HG02571 (cell line): ENCODE measurements around the gene GALNT2.

Experiments
- ATAC-seq: cut with Tn5 transposase; IDR thresholded peaks from one replicate; pipeline ENCODE4 v1.9.1; 2021; ENCODE audit warnings: mild to moderate bottlenecking, moderate library complexity; ENCODE audit not compliant: unreplicated experiment

GALNT2 gene

GRCh38 chr1:230176326-230176725 is 109.3 kb downstream of the GALNT2 start:
- ATAC-seq, result no peak

DNA sequence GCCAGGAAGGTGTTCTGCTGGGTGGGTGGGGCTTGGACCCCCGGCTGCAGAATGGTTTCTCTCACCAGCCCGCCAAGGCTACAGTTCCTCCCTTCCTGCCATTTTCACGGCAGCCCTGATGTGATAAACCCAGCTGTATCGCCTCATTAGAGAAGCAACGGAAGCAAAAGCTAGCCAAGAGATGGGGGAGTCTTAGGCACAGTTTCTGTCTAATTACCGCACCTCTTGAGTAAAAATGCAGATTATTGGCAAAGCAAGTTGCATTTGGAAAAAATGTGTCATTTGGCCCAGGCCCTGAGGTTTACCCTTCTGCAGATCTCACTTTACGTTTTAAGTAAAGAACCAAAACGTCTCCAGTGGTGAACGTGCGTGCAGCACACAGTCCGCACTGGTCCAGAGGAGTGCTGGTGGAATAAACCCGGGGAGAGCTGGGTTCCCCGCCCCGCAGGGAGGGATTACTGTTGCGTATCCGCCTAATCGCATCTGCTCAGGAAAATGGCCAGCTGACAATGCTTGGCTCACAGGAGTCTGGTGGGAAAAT is 109.9 kb downstream of the GALNT2 start:
- no peak for ATAC-seq

DNA sequence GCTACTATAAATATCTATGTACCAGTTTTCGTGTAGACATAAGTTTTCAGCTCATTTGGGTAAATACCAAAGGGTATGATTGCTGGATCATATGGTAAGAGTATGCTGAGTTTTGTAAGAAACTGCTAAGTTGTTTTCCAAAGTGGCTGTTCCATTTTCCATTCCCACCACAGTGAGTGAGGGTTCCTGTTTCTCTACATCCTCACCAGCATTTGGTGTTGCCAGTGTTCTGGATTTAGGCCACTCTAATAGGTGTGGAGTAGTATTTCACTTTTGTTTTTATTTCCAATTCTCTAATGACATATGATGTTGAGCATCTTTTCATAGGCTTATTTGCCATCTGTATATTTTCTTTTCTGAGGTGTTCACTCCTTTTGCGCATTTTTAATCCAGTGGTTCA is 112.2 kb downstream of the GALNT2 start:
- no peak for ATAC-seq

DNA sequence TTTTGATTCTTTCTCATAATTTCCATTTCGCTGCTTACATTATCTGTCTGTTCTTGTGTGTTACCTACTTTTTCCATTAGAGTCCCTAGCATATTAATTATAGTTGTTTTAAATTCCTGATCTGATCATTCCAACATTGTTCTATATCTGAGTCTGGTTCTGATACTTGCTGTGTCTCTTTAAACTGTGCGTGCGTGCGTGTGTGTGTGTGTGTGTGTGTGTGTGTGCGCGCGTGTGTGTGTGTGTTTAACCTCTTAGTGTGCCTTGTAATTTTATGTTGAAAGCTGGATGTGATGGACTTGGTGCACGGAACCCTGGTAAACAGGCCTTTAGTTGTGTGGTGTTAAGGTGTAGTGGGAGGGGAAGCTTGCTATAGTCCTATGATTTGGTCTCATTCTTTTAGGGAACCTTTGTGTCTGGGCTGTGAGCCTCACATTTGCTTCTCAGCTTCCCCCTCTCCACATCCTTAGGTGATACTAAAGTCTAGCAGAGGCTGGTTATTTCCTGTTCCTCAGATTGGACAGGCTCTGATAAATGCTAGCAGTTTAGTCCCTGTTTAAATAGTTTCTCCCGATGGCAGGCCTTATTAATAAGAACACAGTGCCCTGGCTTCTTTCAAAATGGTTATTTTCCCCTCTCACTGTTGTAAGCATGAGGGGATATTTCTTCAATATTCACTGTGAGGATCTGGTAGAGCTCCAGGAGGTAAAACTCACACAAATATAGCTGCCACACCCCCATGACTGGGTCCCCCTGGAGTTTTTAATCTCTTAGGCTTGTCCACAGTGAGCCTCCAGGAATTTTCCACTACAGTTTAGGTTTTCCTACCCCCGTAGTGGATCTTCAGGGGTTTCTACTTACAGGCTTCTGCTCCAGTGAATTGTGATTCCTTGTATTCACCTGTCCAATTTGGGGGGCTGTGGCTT is 118.3 kb downstream of the GALNT2 start:
- no peak for ATAC-seq

DNA sequence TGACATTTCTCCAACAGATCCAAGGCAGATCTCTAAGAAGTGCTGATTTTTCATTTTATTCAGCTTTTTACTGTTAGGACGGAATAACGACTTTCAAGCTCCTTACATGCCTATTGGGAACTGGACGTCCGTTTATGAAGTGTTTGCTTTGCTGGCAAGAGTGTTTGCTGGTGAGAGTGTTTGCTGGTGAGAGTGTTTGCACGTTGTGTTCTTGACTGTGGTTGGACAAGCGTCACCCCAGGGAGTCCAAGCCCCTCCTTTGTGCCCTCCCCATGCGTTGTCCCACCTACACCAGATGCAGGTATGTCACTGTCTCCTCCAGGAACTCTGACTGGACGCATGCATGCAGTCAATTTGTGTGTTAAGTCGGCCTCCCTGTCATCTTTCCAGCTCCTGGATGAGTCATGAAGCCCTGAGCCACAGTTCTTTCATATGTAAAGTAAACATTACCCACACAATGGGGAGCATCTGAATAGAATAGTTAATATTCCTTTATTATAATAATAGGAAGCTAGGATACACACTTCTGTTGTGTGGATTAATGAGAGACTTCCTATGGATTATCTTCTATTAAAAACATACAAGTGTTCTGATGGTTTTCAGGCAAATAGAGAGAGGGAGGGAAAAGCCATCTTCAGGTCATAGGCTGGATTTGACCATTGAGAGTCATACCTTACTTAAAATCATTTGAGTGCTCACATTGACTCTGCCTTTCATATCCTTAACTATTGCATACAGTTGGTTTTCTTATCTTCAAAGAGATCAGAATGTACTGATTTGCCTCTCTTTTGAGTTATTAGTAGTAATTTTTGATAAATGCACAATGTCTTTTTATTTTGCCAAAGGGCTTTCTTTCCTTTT is 119.2 kb downstream of the GALNT2 start:
- no peak for ATAC-seq

GRCh38 chr1:230186874-230187273 is 119.8 kb downstream of the GALNT2 start:
- ATAC-seq, result no peak

DNA sequence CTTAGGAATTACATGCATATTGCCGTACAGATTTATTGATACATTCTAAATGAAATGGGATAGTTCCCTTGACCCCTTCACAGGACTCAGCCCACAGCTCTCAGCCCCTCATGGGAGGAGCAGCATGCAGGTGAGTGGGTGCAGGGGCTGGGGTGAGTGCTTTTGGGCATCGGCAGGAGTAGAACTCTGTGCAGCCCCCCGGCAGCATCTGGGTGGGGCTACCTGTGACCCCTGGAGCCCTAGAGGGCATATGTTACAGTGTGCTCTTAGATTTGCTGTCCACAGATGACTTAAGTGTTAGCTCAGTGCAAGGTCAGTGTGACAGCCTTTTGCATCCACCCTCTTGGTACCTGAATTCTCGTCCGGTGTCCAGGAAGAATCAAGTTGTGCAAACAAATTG is 120.3 kb downstream of the GALNT2 start:
- no peak for ATAC-seq

- no peak for ATAC-seq
These were observed 121.8 kb downstream of the GALNT2 start for GRCh38 chr1:230188826-230189225.

GRCh38 chr1:230189341-230189740 is 122.3 kb downstream of the GALNT2 start:
- ATAC-seq, result no peak

- ATAC-seq, result no peak
These were observed 122.8 kb downstream of the GALNT2 start for GRCh38 chr1:230189824-230190223.

GRCh38 chr1:230191079-230191804 is 124.2 kb downstream of the GALNT2 start:
- ATAC-seq, result no peak

- no peak for ATAC-seq
These were observed 124.8 kb downstream of the GALNT2 start for GRCh38 chr1:230191855-230192254.

DNA sequence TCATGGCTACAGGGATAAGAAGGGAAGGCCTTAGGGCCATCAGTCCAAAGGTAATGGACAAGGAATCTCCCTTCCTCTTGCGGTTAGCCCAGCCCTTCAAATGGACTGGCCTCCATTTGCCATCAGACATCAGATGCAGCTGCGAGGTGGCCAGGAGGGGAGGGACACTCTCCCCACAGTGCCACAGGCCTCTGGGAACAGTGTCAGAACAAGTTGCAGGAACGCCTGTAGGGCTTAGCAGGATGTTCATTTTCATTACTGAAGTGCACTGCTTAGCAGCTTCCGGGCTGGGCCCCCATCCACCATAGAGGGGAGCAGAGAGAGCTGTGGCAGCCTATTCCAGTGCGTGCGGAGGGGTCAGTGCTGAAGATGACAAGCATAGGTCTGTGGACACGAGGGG is 127.5 kb downstream of the GALNT2 start:
- no peak for ATAC-seq

GRCh38 chr1:230195199-230195598 is 128.2 kb downstream of the GALNT2 start:
- ATAC-seq, result no peak

- ATAC-seq, result no peak
These were observed 129.0 kb downstream of the GALNT2 start for GRCh38 chr1:230196077-230196476.

- no peak for ATAC-seq
These were observed 130.9 kb downstream of the GALNT2 start for GRCh38 chr1:230197644-230198567.

DNA sequence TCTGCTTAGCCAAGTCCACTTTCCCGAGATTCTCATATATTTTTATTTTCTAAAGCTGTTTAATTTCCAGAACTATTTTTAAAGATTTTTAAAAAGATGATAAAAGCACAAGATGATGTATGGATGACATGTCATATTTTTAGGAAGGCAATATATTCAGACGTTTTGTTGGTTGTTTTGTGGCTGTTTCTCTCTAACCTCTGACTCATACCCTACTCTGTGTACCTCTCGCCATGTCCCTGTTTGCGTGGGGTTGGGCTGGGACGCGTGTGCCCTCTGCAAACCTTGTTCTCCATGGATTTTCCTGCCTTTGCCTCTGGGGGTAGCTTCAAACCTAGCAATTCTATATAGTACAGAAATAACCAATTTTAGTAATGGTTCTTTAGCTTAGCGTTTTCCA is 132.0 kb downstream of the GALNT2 start:
- ATAC-seq, result no peak

DNA sequence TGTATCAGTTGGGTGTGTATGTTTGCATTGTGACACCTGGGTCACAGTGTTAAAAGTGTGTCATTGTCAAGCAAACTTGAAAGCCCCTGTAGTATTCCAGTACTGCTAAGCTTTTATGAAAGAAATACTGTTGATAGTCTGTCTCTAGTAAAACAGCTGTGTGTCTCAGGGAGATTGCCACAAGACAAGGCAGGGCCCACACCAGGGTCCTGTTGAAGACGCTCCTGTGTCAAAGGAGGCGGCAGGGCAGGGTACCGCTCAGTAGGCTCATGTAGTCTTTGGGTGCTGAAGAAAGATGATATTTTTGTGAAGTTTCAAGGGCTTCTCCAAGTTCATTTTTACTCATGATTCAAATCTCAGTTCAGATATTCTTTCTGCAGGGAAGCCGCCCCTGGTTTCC is 132.5 kb downstream of the GALNT2 start:
- ATAC-seq, result no peak

GRCh38 chr1:230200276-230200675 is 133.2 kb downstream of the GALNT2 start:
- no peak for ATAC-seq

- ATAC-seq, result no peak
These were observed 134.4 kb downstream of the GALNT2 start for GRCh38 chr1:230201445-230201844.
